GM12891 (cell line): ENCODE results near the gene RBM6.
"Not testable (repeated sequence)": the region's sequence is repeated elsewhere in the genome, so short reads cannot be mapped to it uniquely, and the experiment has no call there.

Experiments used
- DNase-seq: peaks from one replicate; pipeline ENCODE4 v3.0.0; 2011; ENCODE audit warnings: low spot score; ENCODE audit not compliant: insufficient read length
- FAIRE-seq: peaks from 2 replicates; lab custom pipeline; 2011; peaks lifted over from hg19 to GRCh38; lab: Jason Lieb, UNC
- PAX5 ChIP-seq: IDR thresholded peaks from 2 replicates; pipeline ENCODE4 v1.6.1; 2011; ENCODE audit warnings: low read length, moderate library complexity, mild to moderate bottlenecking; ENCODE audit not compliant: insufficient read depth, severe bottlenecking
- POLR2A ChIP-seq: IDR thresholded peaks from 2 replicates; pipeline ENCODE4 v1.6.1; 2011; ENCODE audit warnings: low read depth, low read length, control low read depth
- POLR2AphosphoS5 ChIP-seq: IDR thresholded peaks from 2 replicates; pipeline ENCODE4 v1.6.1; 2011; ENCODE audit warnings: low read depth, low read length, control low read depth
- POU2F2 ChIP-seq: IDR thresholded peaks from 2 replicates; pipeline ENCODE4 v1.6.1; 2011; ENCODE audit warnings: low read depth, mild to moderate bottlenecking, control low read depth, low read length, moderate library complexity
- SPI1 ChIP-seq: IDR thresholded peaks from 2 replicates; pipeline ENCODE4 v1.6.1; 2011; ENCODE audit warnings: low read depth, low read length, control low read depth
- TAF1 ChIP-seq: IDR thresholded peaks from 2 replicates; pipeline ENCODE4 v1.6.1; 2011; ENCODE audit warnings: low read depth, low read length, control low read depth

Gene RBM6

DNA sequence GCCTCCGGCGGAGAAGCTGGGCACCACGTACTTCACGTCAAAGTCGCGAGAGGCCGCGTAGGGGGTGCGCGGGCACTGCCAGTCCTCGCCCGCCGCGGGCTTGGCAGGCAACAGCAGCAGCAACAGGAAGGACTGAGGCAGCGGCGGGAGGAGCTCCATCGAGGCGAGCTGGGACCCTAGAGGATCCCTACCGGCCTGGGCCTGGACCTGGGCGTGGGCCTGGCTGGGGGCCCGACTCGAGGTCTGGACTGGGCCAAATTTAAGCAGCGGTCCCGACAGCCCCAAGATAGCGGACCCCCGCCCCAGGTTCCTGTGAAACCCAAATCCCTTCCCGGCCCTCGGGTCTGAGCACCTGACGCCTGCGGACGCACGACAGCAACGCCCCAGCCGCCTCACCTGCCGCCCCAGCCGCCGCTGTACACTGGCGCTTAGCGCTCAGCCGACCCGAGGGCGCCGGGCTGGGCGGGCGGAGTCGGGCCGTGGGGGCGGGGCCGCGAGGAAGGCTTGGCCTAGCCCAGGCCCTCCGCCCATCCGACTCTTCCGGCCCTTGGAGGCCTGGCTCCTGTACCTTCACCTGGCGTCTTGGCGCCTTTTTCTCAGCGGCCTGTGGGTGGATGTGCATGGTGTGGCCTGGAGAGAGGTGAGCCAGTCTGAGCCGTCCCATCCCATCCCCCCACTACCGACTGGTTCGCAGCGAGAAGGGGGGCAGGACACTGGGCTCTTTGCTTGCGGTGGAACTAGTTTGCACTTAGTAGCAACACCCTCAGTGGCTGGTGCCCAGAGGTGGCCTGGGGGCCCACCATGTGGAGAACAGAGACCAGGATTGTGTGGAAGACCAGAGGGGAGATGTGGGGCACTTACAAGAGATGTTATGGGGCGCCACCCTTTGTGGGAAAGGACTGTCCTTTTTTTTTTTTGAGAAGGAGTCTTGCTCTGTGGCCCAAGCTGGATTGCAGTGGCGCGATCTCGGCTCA is 36.2 kb upstream of the RBM6 start, which contains the start of gene MST1R:
TSS of gene MST1R (minus strand) at position 423 of the 974 bp plus-strand sequence. CDS start at position 159, 264 bp downstream.
- TF ChIP-seq POU2F2: no peak; the same call in 1 of the 2 replicates
- TF ChIP-seq PAX5: no peak
- peak; percentile 52; the same call in 1 of the 2 replicates for TF ChIP-seq POLR2A
- TF ChIP-seq POLR2AphosphoS5: 0 out of 2 replicates have a peak, but pooled peaks have one; percentile 56
- FAIRE-seq: peak; percentile 93
- peak; percentile 95 for DNase-seq

DNA sequence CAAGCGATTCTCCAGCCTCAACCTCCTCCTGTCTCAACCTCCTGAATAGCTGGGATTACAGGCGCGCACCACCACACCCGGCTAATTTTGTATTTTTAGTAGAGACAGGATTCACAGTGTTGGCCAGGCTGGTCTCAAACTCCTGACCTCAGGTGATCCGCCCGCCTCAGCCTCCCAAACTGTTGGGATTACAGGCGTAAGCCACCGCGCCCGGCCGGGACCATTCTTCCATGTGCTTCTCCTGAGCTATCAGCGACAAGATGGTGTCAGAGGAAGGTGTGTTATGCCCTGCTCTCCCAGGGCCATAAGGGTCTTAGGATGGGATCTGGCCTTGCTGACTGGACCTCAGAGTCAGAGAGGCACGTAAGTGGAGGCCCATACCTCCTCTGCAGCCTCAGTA is 35.5 kb upstream of the RBM6 start:
- FAIRE-seq: not testable (repeated sequence)

DNA sequence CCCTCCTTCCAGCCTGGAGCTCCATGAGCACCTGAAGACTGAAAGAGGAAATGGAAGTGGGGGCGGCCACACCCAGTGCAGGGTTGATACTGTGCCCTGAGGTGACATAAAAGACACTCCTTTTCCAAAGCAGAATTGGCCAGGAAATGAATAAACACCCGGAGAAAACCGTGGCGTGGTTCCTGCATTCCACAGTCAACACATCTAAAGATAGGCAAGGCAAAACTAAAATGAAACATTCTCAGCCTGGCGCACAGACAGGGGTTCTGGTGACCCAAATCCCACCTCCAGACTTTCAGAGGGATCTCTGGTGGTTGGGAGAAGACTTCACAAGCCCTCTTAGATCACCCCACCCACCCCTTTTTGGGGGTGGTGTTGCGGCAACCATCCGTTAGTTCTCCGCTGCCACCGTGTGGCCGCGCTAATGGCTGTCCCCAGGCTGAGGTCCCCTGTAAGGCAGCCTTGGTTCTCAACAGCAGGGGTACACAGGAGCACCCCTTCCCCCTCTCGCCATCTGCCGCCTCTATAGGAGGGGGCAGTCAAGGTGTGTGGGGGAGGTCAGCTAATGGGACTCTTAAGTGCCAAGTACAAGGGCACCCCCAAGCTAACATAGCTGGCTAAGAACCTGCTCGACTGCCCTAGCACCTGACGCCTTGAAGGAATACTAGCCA is 33.7 kb upstream of the RBM6 start:
- TF ChIP-seq TAF1: no peak
- peak; percentile 84 for TF ChIP-seq SPI1
- TF ChIP-seq POU2F2: no peak
- no peak for TF ChIP-seq PAX5
- DNase-seq: peak; percentile 79
- FAIRE-seq: peak; percentile 98

More for the DNA sequence above, 35.5 kb upstream of the RBM6 start:
- not testable (repeated sequence) for DNase-seq

DNA sequence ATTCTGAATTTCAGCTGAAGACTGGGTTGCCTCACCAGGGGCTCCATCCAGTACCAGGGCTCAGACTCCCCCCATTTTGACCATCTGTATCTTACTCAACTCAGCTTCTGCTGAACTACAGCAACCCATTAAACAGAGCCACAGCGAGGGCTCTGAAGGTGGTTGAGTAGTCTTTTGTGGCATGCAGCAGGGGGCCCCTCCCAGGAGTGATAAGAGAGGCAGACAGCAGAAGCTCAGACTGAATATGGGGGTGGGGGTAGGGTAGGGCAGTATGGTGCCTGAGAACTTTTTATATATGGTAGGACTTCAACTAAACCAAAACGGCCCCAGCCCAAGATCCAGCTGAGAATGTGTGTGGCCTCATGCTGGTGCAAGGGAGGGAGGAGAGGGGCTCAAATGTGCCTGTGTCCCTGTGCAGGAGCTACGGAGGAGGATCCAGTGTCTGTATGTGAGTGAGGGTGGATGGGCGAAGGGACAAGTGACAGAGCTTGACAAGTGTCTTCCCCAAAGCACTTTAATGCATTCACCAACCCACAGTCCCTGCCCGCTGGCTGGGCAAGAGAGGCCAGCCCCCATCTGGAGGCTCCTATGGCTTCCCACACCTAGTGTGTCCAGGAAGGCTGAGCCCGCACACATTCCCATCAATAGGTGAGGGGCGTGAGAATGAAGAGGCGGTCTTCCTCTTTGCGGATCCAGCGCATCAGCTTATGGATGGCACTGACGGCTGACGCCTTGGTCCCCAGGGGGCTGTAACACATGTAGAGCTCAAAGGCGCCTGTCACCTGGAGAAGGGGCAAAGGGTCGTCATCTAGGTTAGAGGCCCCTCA is 31.4 kb upstream of the RBM6 start:
- no peak for TF ChIP-seq SPI1
- no peak for TF ChIP-seq POU2F2
- no peak for TF ChIP-seq POLR2AphosphoS5
- TF ChIP-seq POLR2A: no peak
- no peak for TF ChIP-seq TAF1
- TF ChIP-seq PAX5: no peak
- no peak for FAIRE-seq
- DNase-seq: no peak

DNA sequence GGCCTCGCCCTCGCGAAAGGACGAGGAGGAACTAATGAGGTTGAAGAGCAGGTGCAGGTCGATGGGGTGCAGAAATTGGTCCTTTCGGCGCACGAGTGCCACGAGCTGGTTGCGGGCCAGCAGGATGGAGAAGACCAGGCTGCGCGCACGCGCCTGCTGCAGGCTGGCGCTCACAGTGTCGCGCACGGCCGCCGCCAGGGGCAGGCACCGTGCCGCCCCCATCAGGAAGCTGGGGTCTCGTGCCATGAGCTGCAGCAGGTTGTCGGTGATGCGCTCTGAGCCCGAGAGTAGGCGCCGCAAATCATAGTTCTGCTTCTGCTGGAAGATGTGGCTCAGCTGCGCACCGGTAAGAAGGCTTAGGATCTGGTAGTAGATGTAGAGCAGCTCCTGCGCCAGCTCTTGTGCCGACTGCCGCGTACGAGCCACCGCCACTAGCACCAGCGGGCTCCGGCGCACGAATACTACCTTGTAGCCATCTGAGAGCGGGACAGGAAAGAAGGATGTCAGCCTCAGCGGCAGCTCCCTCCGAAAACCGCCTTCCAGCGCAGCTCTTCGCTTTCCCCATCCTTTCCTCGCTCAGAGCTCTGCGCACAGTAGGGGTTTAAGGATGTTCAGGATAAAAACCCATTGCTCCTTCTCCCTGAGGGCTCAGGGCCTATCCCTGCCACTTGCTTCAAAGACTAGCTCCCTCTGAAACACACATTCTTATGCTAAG is 29.4 kb upstream of the RBM6 start:
- TF ChIP-seq POLR2A: no peak
- DNase-seq: no peak
- FAIRE-seq: no peak

DNA sequence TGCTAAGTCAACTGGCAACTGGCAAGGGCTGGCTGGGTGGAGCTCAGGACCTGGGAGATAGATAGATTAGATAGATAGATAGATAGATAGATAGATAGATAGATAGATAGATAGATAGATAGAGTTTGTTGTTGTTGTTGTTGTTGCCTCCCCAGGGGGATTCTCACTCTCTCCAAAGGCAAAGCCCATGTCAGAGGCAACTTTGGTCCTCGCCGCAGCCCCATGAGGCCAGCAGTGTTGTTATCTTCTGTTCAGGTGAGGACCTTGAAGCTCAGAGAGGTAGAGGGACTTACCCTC is 28.9 kb upstream of the RBM6 start:
- no peak for TF ChIP-seq POU2F2
- no peak for TF ChIP-seq POLR2A
- TF ChIP-seq SPI1: no peak
- TF ChIP-seq TAF1: no peak
- no peak for TF ChIP-seq POLR2AphosphoS5
- TF ChIP-seq PAX5: no peak
- no peak for DNase-seq
- FAIRE-seq: no peak

DNA sequence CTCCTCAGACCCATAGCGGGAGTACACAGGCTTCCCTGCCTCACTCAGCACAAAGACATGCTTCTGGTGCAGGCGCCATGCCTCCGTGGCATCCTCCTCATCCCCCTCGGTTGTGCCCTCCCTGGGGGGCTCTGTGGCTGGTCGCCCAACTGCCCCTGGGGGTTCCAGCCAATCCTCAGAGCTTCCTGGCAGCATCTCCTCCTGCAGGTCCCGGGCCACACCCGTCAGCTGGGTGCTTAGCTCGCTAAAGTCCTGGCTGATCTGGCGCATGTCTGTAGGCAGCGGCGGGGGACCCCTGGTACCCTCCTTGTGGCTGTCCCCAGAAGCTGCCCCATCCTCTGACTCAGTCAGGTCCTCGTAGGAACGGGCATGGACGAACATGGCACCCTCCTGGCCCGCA is 28.3 kb upstream of the RBM6 start:
- FAIRE-seq (no peak), DNase-seq (no peak)
- TF ChIP-seq POU2F2: no peak
- TF ChIP-seq TAF1: no peak
- no peak for TF ChIP-seq PAX5
- TF ChIP-seq POLR2AphosphoS5: no peak
- TF ChIP-seq SPI1: no peak
- no peak for TF ChIP-seq POLR2A

DNA sequence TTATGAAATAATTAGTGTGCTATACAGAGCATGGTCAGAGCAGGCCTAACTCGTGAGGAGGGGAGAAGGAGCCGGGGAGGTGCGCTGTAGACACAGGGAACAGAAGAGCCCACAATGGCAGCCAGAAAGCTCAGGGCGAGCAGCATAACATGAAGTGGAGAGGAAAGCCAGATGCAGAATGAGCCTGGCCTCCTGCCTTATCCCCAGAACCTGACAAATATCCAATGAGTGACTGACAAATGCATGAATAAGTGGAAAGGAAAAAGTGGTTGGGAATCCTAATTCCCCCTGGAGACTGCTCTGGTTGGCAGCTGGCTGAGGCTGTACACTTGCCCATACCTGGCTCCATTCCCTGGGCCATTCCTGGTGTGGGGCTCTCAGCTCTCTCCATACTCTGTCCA is 27.1 kb upstream of the RBM6 start:
- no peak for DNase-seq
- TF ChIP-seq POU2F2: no peak
- no peak for TF ChIP-seq PAX5
- TF ChIP-seq SPI1: no peak
- no peak for TF ChIP-seq POLR2A
- TF ChIP-seq TAF1: no peak
- TF ChIP-seq POLR2AphosphoS5: no peak
- FAIRE-seq: no peak

DNA sequence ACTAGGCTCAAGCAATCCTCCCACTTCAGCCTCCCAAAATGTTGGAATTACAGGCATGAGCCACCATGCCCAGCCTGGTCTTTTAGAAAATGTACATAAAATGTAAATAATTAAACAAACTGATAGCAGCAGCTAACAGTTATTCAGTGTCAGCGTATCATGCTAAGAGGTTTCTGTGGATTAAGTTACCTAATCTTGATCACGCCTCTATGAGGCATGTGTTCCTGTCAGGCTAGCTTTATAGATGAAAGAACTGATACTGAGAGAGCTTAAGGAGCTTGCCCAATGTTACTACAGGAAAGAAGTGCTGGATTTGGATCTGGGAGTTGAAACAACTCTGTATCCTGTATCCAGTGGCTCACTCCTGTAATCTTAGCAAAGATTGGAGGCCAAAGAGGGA is 25.0 kb upstream of the RBM6 start:
- TF ChIP-seq TAF1 (no peak), PAX5 (no peak), POLR2AphosphoS5 (no peak), SPI1 (no peak), POU2F2 (no peak), POLR2A (no peak)
- FAIRE-seq: no peak
- DNase-seq: no peak
